Liver (tissue), 2 donors: ENCODE measurements around the gene DOK1.

Experiments used
- JUND ChIP-seq, 2 donors: IDR thresholded peaks; 2 replicates each; pipeline ENCODE4 v1.6.1; 2016; ENCODE audit warnings: antibody characterized with exemption in 2 of 2
- MAX ChIP-seq: IDR thresholded peaks from 2 replicates; pipeline ENCODE4 v1.6.1; 2016; ENCODE audit warnings: antibody characterized with exemption
- donor health status: healthy.

- TF ChIP-seq JUND (IDR thresholded peaks at IDR 0.05): no peak
- no peak for TF ChIP-seq MAX
Observed at GRCh38 chr2:74578408-74578807, 23.9 kb downstream of the DOK1 start.
